HepG2 (cell line): Measurements from ENCODE around the gene ASCC2.

Source experiments
- ASH2L ChIP-seq: fragments of 300-600, 200-600 bp; sonication (generic); IDR thresholded peaks from 2 replicates; pipeline ENCODE4 v1.7.0; 2017; ENCODE audit warnings: low read depth, mild to moderate bottlenecking, moderate library complexity, mixed read lengths, low read length; ENCODE audit not compliant: insufficient read length
- ATF3 ChIP-seq: sonication (generic); formaldehyde crosslinking; IDR thresholded peaks from 2 replicates; pipeline ENCODE4 v1.4.0; 2020; ENCODE audit warnings: missing genetic modification reagents
- CTCF ChIP-seq: sonication (generic); formaldehyde crosslinking; IDR thresholded peaks from 2 replicates; pipeline ENCODE4 v1.5.0; 2020; ENCODE audit warnings: mild to moderate bottlenecking, missing genetic modification reagents, moderate library complexity
- EP300 ChIP-seq, 3 experiments: sonication (generic) in 1 of 3; formaldehyde crosslinking in 1 of 3; IDR thresholded peaks; 2 replicates each; pipeline versions ENCODE4 v1.5.1 to v1.6.1; 2011 to 2020; ENCODE audit warnings: low read depth in 2 of 3, low read length in 2 of 3, borderline replicate concordance in 1 of 3, improper control_type of control experiment in 1 of 3, mild to moderate bottlenecking in 1 of 3, missing genetic modification reagents in 1 of 3, moderate library complexity in 1 of 3
- MAFK ChIP-seq, 2 experiments: IDR thresholded peaks in 1 of 2; conservative IDR thresholded peaks in 1 of 2; 2 replicates each; pipeline ENCODE4 v1.6.1; 2011; ENCODE audit warnings: improper control_type of control experiment in 2 of 2, low read length in 2 of 2
- PATZ1 ChIP-seq: sonication (generic); formaldehyde crosslinking; IDR thresholded peaks from 2 replicates; pipeline ENCODE4 v1.4.0; 2020; ENCODE audit warnings: missing genetic modification reagents
- POLR2AphosphoS5 ChIP-seq: IDR thresholded peaks from 2 replicates; pipeline ENCODE4 v1.6.1; 2012; ENCODE audit warnings: low read depth, low read length
- RAD21 ChIP-seq: fragments of 450-650 bp; formaldehyde crosslinking; IDR thresholded peaks from 2 replicates; pipeline ENCODE4 v1.5.0; 2020; ENCODE audit warnings: mild to moderate bottlenecking
- U2AF2 ChIP-seq: fragments of 200-400 bp; formaldehyde crosslinking; IDR thresholded peaks from 2 replicates; pipeline ENCODE4 v1.6.1; 2017; ENCODE audit warnings: low read depth, mild to moderate bottlenecking, low read length
- ZBTB49 ChIP-seq: sonication (generic); formaldehyde crosslinking; IDR thresholded peaks from 2 replicates; pipeline ENCODE4 v1.4.0; 2020; ENCODE audit warnings: missing genetic modification reagents, borderline replicate concordance
- ZNF547 ChIP-seq: sonication (generic); formaldehyde crosslinking; IDR thresholded peaks from 2 replicates; pipeline ENCODE4 v1.5.1; 2020; ENCODE audit warnings: mild to moderate bottlenecking, missing genetic modification reagents
- TF ChIP-seq, protein P1 (sequence below): sonication (generic); formaldehyde crosslinking; IDR thresholded peaks from 2 replicates; pipeline ENCODE4 v1.4.0; 2020; ENCODE audit warnings: missing genetic modification reagents
- TF ChIP-seq, protein P2 (sequence below): sonication (generic); formaldehyde crosslinking; IDR thresholded peaks from 2 replicates; pipeline ENCODE4 v1.5.1; 2020; ENCODE audit warnings: mild to moderate bottlenecking, missing genetic modification reagents

- TF ChIP-seq, protein P1, sequence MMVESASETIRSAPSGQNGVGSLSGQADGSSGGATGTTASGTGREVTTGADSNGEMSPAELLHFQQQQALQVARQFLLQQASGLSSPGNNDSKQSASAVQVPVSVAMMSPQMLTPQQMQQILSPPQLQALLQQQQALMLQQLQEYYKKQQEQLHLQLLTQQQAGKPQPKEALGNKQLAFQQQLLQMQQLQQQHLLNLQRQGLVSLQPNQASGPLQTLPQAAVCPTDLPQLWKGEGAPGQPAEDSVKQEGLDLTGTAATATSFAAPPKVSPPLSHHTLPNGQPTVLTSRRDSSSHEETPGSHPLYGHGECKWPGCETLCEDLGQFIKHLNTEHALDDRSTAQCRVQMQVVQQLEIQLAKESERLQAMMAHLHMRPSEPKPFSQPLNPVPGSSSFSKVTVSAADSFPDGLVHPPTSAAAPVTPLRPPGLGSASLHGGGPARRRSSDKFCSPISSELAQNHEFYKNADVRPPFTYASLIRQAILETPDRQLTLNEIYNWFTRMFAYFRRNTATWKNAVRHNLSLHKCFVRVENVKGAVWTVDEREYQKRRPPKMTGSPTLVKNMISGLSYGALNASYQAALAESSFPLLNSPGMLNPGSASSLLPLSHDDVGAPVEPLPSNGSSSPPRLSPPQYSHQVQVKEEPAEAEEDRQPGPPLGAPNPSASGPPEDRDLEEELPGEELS (CRISPR knock-in tag) = no peak
- TF ChIP-seq CTCF (CRISPR knock-in tag) (no peak), EP300 (IDR thresholded peaks at IDR 0.05; ENCODE audit: low read depth in 2 of 2, low read length in 2 of 2) (no peak), EP300 (CRISPR knock-in tag; IDR thresholded peaks at IDR 0.05; ENCODE audit: borderline replicate concordance) (no peak), U2AF2 (no peak), RAD21 (CRISPR knock-in tag) (no peak), PATZ1 (CRISPR knock-in tag) (no peak), POLR2AphosphoS5 (no peak), ZBTB49 (no peak), ASH2L (no peak), ZNF547 (CRISPR knock-in tag) (no peak), MAFK (conservative IDR thresholded peaks at IDR 0.05 in 1 of 2, IDR thresholded peaks at IDR 0.05 in 1 of 2; ENCODE audit: low read length in 2 of 2) (no peak), ATF3 (CRISPR knock-in tag) (no peak)
- TF ChIP-seq, protein P2, sequence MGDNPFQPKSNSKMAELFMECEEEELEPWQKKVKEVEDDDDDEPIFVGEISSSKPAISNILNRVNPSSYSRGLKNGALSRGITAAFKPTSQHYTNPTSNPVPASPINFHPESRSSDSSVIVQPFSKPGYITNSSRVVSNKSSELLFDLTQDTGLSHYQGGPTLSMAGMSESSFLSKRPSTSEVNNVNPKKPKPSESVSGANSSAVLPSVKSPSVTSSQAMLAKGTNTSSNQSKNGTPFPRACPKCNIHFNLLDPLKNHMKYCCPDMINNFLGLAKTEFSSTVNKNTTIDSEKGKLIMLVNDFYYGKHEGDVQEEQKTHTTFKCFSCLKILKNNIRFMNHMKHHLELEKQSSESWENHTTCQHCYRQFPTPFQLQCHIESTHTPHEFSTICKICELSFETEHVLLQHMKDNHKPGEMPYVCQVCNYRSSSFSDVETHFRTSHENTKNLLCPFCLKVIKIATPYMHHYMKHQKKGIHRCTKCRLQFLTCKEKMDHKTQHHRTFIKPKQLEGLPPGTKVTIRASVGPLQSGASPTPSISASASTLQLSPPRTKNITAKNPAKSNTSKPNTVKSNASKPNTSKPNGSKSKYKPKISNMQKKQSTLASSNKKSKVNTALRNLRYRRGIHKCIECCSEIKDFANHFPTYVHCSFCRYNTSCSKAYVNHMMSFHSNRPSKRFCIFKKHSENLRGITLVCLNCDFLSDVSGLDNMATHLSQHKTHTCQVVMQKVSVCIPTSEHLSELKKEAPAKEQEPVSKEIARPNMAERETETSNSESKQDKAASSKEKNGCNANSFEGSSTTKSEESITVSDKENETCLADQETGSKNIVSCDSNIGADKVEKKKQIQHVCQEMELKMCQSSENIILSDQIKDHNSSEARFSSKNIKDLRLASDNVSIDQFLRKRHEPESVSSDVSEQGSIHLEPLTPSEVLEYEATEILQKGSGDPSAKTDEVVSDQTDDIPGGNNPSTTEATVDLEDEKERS (CRISPR knock-in tag) = no peak
Observed at GRCh38 chr22:29867260-29867659, 29.2 kb upstream of the ASCC2 start.
